GM20000 (cell line): ENCODE measurements around the gene GRID2.

Source experiments
- DNase-seq: peaks from one replicate; pipeline ENCODE4 v3.0.0; 2012; ENCODE audit warnings: low spot score
- TF ChIP-seq, protein P1 (sequence below): IDR thresholded peaks from 2 replicates; pipeline ENCODE4 v1.5.1; 2012; ENCODE audit warnings: mild to moderate bottlenecking, control low read depth; ENCODE audit errors: extremely low read depth, missing control alignments

Gene GRID2

DNA sequence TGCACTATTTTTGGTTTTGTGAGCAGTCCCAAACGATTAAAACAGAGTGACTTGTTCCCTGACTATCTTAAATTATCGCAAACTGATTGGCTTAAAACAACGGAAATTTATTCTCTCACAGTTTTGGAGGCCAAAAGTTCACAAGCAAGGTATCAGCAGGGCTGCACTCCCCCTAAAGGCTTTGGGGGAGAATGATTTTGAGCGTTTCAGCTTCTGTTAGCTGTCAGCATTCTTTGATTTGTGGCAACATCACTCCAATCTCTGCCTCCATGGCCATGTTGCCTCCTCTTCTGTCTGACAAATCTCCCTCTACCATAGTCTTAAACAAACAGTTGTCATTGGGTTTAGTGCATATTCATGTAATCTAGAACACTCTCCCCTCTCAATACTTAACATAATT lies 1065.2 kb downstream of the GRID2 start:
- TF ChIP-seq, protein P1, sequence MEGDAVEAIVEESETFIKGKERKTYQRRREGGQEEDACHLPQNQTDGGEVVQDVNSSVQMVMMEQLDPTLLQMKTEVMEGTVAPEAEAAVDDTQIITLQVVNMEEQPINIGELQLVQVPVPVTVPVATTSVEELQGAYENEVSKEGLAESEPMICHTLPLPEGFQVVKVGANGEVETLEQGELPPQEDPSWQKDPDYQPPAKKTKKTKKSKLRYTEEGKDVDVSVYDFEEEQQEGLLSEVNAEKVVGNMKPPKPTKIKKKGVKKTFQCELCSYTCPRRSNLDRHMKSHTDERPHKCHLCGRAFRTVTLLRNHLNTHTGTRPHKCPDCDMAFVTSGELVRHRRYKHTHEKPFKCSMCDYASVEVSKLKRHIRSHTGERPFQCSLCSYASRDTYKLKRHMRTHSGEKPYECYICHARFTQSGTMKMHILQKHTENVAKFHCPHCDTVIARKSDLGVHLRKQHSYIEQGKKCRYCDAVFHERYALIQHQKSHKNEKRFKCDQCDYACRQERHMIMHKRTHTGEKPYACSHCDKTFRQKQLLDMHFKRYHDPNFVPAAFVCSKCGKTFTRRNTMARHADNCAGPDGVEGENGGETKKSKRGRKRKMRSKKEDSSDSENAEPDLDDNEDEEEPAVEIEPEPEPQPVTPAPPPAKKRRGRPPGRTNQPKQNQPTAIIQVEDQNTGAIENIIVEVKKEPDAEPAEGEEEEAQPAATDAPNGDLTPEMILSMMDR: no peak
- DNase-seq: no peak

DNA sequence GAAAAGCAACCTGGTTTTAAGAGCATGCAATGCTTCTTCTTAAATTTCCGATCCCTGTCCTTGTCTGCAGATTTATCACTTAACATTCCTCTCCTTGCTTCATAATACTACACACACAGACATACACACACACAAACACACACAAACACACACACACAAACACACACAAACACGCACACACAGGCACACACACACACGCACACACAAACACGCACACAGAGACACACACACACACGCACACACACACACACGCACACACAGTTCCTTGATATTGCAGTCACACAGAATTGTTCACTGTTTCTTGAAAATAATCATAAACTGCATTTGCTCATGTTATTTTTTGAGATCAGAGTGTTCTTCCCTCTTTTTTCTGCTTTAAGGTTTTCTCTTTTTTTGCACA lies 1066.5 kb downstream of the GRID2 start:
- TF ChIP-seq, protein P1: no peak
- no peak for DNase-seq

DNA sequence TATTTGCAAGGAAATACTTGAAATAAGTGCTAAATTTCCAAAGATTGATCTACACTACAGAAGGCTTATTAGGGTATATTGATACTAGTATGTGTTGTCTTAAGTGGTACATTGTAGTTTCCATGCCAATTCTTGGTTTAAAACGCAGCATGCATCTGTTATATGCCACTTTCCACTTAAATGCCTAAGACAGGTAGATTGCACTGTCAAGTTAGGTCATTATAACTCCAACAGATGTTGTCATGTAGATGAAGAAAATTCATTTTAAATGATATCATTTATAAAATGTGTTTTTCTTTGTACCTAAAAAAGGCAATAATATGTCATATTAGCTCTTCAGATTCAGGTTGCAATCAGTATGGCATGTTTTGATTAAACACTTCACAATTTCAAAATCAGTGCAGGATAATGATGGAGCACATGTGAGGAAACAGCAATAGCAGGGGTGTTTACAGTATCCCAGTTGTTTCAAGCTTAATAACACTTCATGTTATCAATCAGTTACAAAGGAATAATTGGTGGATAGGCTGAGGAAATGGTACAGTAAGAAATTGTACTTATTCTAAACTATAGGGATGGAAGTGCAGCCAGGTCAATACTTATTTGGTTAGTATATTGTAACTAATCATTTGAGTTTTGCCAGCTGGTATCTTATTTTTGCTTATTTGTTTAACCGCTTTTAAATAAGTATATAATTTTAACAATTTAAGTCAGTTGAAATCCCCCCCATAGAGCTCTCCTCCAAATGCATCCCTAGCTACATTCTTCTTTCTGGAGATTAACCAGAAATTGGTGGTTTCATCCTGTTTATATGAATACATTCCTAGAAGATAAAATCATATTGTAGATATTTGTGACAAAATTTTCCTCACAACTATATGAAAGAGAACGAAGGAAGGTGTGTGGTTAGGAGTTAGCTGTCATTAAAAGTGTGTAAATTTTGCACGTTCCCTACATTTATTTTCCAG lies 1070.4 kb downstream of the GRID2 start:
- TF ChIP-seq, protein P1: no peak
- no peak for DNase-seq

DNA sequence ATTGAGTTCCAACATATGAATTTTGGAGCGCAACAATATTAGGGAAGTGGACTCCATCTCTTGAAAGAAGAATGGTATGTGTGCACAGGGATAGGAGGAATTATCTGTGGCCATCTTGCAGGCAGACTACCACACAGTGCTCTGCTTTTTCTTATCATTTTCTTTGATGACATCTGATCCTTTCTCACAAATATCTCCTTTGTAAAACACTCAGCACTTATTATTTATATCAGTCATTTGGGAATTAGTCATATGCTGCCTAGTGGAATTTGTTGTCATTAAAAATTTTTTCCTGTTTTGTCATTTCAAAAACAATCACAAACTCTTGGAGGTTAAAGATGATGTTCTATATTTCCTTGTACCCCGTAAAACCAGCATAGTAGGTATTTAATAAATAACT lies 1080.5 kb downstream of the GRID2 start:
- TF ChIP-seq, protein P1: no peak
- DNase-seq: no peak

DNA sequence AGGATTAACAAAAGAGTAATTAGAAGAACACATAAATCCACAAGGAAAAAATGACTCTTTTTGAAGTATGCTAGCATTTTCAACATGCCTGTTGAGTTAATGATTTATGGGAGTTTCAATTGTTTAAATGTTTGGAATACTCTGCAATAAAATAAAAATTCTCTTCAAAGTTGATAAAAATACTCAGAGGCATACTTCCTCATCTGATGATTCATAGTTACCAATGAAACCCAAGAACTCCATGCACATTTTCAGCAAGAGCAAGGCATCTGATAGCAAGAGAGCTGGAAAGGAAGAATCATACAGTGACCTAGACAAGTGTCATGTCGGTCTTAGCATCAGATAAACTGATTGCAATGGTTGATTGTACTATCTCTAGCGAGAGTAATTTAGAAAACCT lies 1081.1 kb downstream of the GRID2 start:
- no peak for DNase-seq
- TF ChIP-seq, protein P1: no peak

DNA sequence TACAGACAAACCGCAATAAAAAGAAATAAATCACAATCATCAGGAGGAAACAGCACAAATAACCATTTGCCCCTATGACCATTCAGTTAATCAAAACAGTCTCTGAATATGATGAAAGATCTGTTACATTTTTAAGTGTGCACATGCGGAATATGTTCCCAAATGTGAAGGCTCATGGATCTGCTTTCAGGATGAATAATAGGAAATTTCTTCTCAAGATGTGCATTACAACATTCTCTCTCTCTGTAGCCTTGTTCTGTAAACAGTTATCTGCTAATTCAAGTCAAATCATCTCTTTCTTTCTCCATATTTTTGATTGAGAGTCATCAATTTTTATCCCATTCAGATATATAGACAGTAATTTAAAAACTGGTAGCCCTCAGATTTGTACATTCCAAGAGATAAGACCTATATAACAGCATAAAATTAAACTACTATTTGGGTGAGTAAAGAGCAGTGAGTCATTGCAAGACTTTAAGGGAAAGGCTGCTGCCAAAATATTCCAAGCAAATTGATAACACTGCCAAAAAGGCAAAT lies 1090.8 kb downstream of the GRID2 start:
- TF ChIP-seq, protein P1: no peak
- no peak for DNase-seq

DNA sequence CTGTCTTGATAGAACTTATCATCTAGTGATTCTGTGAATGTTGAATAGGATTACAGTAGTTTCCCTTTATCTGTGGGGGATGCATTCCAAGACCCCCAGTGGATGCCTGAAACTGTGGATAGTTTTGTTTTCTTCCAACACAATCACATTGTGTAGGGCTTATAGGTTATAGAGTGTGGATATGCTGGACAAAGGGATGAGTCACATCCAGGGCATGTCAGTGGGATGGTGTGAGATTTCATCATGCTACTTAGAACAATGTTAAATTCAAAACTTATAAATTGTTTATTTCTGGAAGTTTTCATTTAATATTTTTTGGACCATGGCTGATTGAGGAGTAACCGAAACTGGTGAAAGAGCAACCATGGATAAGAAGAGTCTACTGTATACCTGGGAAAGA lies 1092.5 kb downstream of the GRID2 start:
- TF ChIP-seq, protein P1: no peak
- DNase-seq: no peak
